Suprapubic skin (tissue), 4 donors: ENCODE measurements around the gene PAX6. TPM values are rescaled to one million over a fixed set of nuclear protein-coding genes. Genes with fewer than 3 reads are reported as not detected.
A peak's percentile ranks its signal among the peaks of the same experiment; 100 is the strongest.

ENCODE experiments used
- DNase-seq, 2 donors: peaks; one replicate each; pipeline ENCODE4 v3.0.0-alpha.2; 2019; ENCODE audit warnings: low spot score in 2 of 2
- H3K27ac ChIP-seq: fragments of 200-600 bp; sonication (generic); one replicate; pipeline ENCODE4 v1.5.1; 2019
- H3K27me3 ChIP-seq: fragments of 200-600 bp; sonication (generic); one replicate; pipeline ENCODE4 v1.5.1; 2019
- H3K36me3 ChIP-seq: fragments of 200-600 bp; sonication (generic); one replicate; pipeline ENCODE4 v1.5.1; 2019
- H3K4me1 ChIP-seq: fragments of 200-600 bp; sonication (generic); one replicate; pipeline ENCODE4 v1.5.1; 2019
- H3K4me3 ChIP-seq: fragments of 200-600 bp; sonication (generic); one replicate; pipeline ENCODE4 v1.5.1; 2019; ENCODE audit warnings: mild to moderate bottlenecking
- H3K9me3 ChIP-seq: fragments of 200-600 bp; sonication (generic); one replicate; pipeline ENCODE4 v1.5.1; 2019
- CTCF ChIP-seq, 2 donors: fragments of 200-600 bp in 1 of 2; fragments of 450-650 bp in 1 of 2; sonication (generic) in 1 of 2; IDR thresholded peaks; one replicate each; pipeline ENCODE4 v1.5.1; 2016 to 2019; ENCODE audit warnings: antibody characterized with exemption in 2 of 2, mild to moderate bottlenecking in 1 of 2, moderate library complexity in 1 of 2
- EP300 ChIP-seq: sonication (generic); formaldehyde crosslinking; IDR thresholded peaks from one replicate; pipeline ENCODE4 v1.6.1; 2017; ENCODE audit warnings: antibody characterized with exemption
- POLR2A ChIP-seq, 2 donors: fragments of 450-650 bp; IDR thresholded peaks; one replicate each; pipeline ENCODE4 v1.6.1; 2017; ENCODE audit warnings: antibody characterized with exemption in 2 of 2, mild to moderate bottlenecking in 2 of 2, moderate library complexity in 2 of 2
- POLR2AphosphoS5 ChIP-seq, 3 donors: sonication (generic); formaldehyde crosslinking; IDR thresholded peaks; one replicate each; pipeline ENCODE4 v1.6.1; 2017; ENCODE audit warnings: antibody characterized with exemption in 3 of 3
- whole genome bisulfite sequencing: methylation state at CpG from one replicate; pipeline ENCODE4 v1.1.5; 2018; 5-methylcytosine and 5-hydroxymethylcytosine counted together
- total RNA-seq, 4 donors: library from RNA; depleted of rRNA; stranded (reverse); fragments of >200 nt; gene quantifications; one replicate each; pipeline ENCODE4 v1.1.0, GENCODE V29; 2016

The PAX6 gene
- total RNA-seq, 4 donors from 2014 or later, result 0.25 to 1.1 (median 0.29) TPM; not detected in 1

- TF ChIP-seq EP300 (no peak), POLR2A (IDR thresholded peaks at IDR 0.05) (no peak), CTCF (IDR thresholded peaks at IDR 0.05) (no peak), POLR2AphosphoS5 (IDR thresholded peaks at IDR 0.05) (no peak)
- H3K4me1 ChIP-seq, result peaks cover 82% of the 10 kb centered on the region
- H3K27me3 ChIP-seq, result peaks cover 100% of the 10 kb centered on the region
- no peaks in the 10 kb centered on the region for H3K36me3 ChIP-seq
- WGBS, result 3% methylated on average over 57 of the region's 57 CpGs
- no peak overlapping the region for H3K27ac ChIP-seq
- H3K9me3 ChIP-seq, result no peaks in the 10 kb centered on the region
- DNase-seq, result no peak
- H3K4me3 ChIP-seq, result peak overlapping the region; percentile 45
Measured at GRCh38 chr11:31815711-31816467, 4.8 kb upstream of the PAX6 start.

GRCh38 chr11:31814176-31814868, 3.2 kb upstream of the PAX6 start:
- no peak overlapping the region for H3K27ac ChIP-seq
- peaks cover 94% of the 10 kb centered on the region for H3K4me1 ChIP-seq
- H3K36me3 ChIP-seq, result no peaks in the 10 kb centered on the region
- peaks cover 100% of the 10 kb centered on the region for H3K27me3 ChIP-seq
- no peak for TF ChIP-seq POLR2A (IDR thresholded peaks at IDR 0.05)
- TF ChIP-seq EP300, result no peak
- TF ChIP-seq CTCF (IDR thresholded peaks at IDR 0.05), result no peak
- no peak for TF ChIP-seq POLR2AphosphoS5 (IDR thresholded peaks at IDR 0.05)
- no peaks in the 10 kb centered on the region for H3K9me3 ChIP-seq
- 7% methylated on average over 36 of the region's 38 CpGs for whole genome bisulfite sequencing
- DNase-seq, result no peak
- peak overlapping the region; percentile 52 for H3K4me3 ChIP-seq

- Histone ChIP-seq H3K27me3 (peaks cover 100% of the 10 kb centered on the region), H3K4me1 (peaks cover 97% of the 10 kb centered on the region), H3K4me3 (peak overlapping the region; percentile 52), H3K27ac (no peak overlapping the region), H3K9me3 (no peaks in the 10 kb centered on the region), H3K36me3 (no peaks in the 10 kb centered on the region)
- DNase-seq, result no peak
- WGBS, result 5% methylated on average over 20 of the region's 35 CpGs
- TF ChIP-seq CTCF (IDR thresholded peaks at IDR 0.05), result no peak
- TF ChIP-seq EP300, result no peak
- no peak for TF ChIP-seq POLR2A (IDR thresholded peaks at IDR 0.05)
- no peak for TF ChIP-seq POLR2AphosphoS5 (IDR thresholded peaks at IDR 0.05)
Measured at GRCh38 chr11:31813391-31814175, 2.5 kb upstream of the PAX6 start.

GRCh38 chr11:31812383-31813381, 1.6 kb upstream of the PAX6 start:
- H3K4me1 ChIP-seq, result peaks cover 88% of the 10 kb centered on the region
- H3K27ac ChIP-seq, result no peak overlapping the region
- H3K4me3 ChIP-seq, result peak overlapping the region; percentile 52
- TF ChIP-seq CTCF (IDR thresholded peaks at IDR 0.05) (no peak), POLR2A (IDR thresholded peaks at IDR 0.05) (no peak), EP300 (no peak), POLR2AphosphoS5 (IDR thresholded peaks at IDR 0.05) (no peak)
- DNase-seq, result no peak
- 11% methylated on average over 40 of the region's 63 CpGs for WGBS
- peaks cover 100% of the 10 kb centered on the region for H3K27me3 ChIP-seq
- H3K36me3 ChIP-seq, result no peaks in the 10 kb centered on the region
- H3K9me3 ChIP-seq, result no peaks in the 10 kb centered on the region
